ENCODE results near the gene PTGFRN.

- TF ChIP-seq SUZ12 (IDR thresholded peaks at IDR 0.05; ENCODE audit: extremely low read depth, insufficient read depth, insufficient read length) (no peak), YY1 (IDR thresholded peaks at IDR 0.05; ENCODE audit: insufficient read depth, insufficient read length) (no peak), ZNF274 (IDR thresholded peaks at IDR 0.05; ENCODE audit: low read depth, low read length) (no peak)
Measured at GRCh38 chr1:116934586-116935207, 25.0 kb downstream of the PTGFRN start.
